ENCODE data around the gene SHF. TPM values are rescaled to one million over a fixed set of nuclear protein-coding genes. Genes with fewer than 3 reads are reported as not detected.

The SHF gene
- total RNA-seq, 2 experiments from 2014 or later = 19.8 to 23.5 TPM

- peak; percentile 55 for ATAC-seq
- peak; percentile 68 for TF ChIP-seq CTCF (IDR thresholded peaks at IDR 0.05)
- intact Hi-C loops (cut with micrococcal nuclease) = no loop called here
- Mint-ChIP-seq H3K27me3 (peaks cover 50% of the 10 kb centered on the region), H3K4me3 (no peak overlapping the region), H3K36me3 (ENCODE audit: low read depth) (no peaks in the 10 kb centered on the region), H3K27ac (no peak overlapping the region), H3K4me1 (ENCODE audit: low read depth) (no peaks in the 10 kb centered on the region), H3K9me3 (no peaks in the 10 kb centered on the region)
- ChIA-PET POLR2A (no interaction called here), CTCF (interaction anchor here (0.7 to 2.9 kb wide), 27 partner anchors 8 to 331 kb away, joined by 3 to 26 read pairs (median 4); a partner anchor contains a TSS)
- peak; percentile 53 for DNase-seq
These were observed 61.1 kb downstream of the SHF start for GRCh38 chr15:45126535-45127158.

- ChIA-PET POLR2A (no interaction called here), CTCF (interaction anchor here (0.7 to 2.5 kb wide), 2 partner anchors 11 to 153 kb away, joined by 3 to 13 read pairs; no protein-coding TSS in a partner anchor)
- Mint-ChIP-seq H3K36me3 (ENCODE audit: low read depth) (no peaks in the 10 kb centered on the region), H3K27ac (no peak overlapping the region), H3K9me3 (no peaks in the 10 kb centered on the region), H3K4me1 (ENCODE audit: low read depth) (no peaks in the 10 kb centered on the region), H3K27me3 (peaks cover 37% of the 10 kb centered on the region), H3K4me3 (no peak overlapping the region)
- DNase-seq (no peak), ATAC-seq (no peak)
- TF ChIP-seq CTCF (IDR thresholded peaks at IDR 0.05) = no peak
- intact Hi-C loops (cut with micrococcal nuclease) = no loop called here
These were observed 64.4 kb downstream of the SHF start for GRCh38 chr15:45123397-45123796.

GRCh38 chr15:45122719-45123118, 65.0 kb downstream of the SHF start:
- no peak for DNase-seq
- Mint-ChIP-seq H3K36me3 (ENCODE audit: low read depth) (no peaks in the 10 kb centered on the region), H3K27ac (no peak overlapping the region), H3K4me1 (ENCODE audit: low read depth) (peaks cover 3% of the 10 kb centered on the region), H3K27me3 (peaks cover 38% of the 10 kb centered on the region), H3K4me3 (no peak overlapping the region), H3K9me3 (no peaks in the 10 kb centered on the region)
- no peak for TF ChIP-seq CTCF (IDR thresholded peaks at IDR 0.05)
- intact Hi-C loops (cut with micrococcal nuclease) = no loop called here
- ChIA-PET POLR2A (no interaction called here), CTCF (interaction anchor here (2.5 kb wide), 1 partner anchor 10 kb away, joined by 13 read pairs; no protein-coding TSS in a partner anchor)
- ATAC-seq = no peak

- Mint-ChIP-seq H3K36me3 (ENCODE audit: low read depth) (no peaks in the 10 kb centered on the region), H3K4me3 (no peak overlapping the region), H3K27ac (no peak overlapping the region), H3K27me3 (peaks cover 42% of the 10 kb centered on the region), H3K9me3 (no peaks in the 10 kb centered on the region), H3K4me1 (ENCODE audit: low read depth) (peaks cover 10% of the 10 kb centered on the region)
- intact Hi-C loops (cut with micrococcal nuclease) = no loop called here
- no peak for DNase-seq
- ATAC-seq = no peak
- no peak for TF ChIP-seq CTCF (IDR thresholded peaks at IDR 0.05)
- CTCF ChIA-PET = interaction anchor here (1.4 kb wide), 1 partner anchor 12 kb away, joined by 4 read pairs; no protein-coding TSS in a partner anchor
- POLR2A ChIA-PET = no interaction called here
These were observed 65.9 kb downstream of the SHF start for GRCh38 chr15:45121706-45122417.

- Mint-ChIP-seq H3K27ac (no peak overlapping the region), H3K9me3 (no peaks in the 10 kb centered on the region), H3K4me1 (ENCODE audit: low read depth) (peaks cover 16% of the 10 kb centered on the region), H3K27me3 (peaks cover 44% of the 10 kb centered on the region), H3K36me3 (ENCODE audit: low read depth) (no peaks in the 10 kb centered on the region), H3K4me3 (no peak overlapping the region)
- DNase-seq (no peak), ATAC-seq (no peak)
- ChIA-PET CTCF (interaction anchor here (1.4 kb wide), 1 partner anchor 11 kb away, joined by 4 read pairs; no protein-coding TSS in a partner anchor), POLR2A (no interaction called here)
- intact Hi-C loops (cut with micrococcal nuclease) = no loop called here
- TF ChIP-seq CTCF (IDR thresholded peaks at IDR 0.05) = no peak
These were observed 66.7 kb downstream of the SHF start for GRCh38 chr15:45121020-45121419.

All from activated CD8-positive, alpha-beta T cell treated with anti-CD3 and anti-CD28 coated beads for 36 hours (primary cell).